ENCODE results near the gene TCOF1.

TCOF1 gene

DNA sequence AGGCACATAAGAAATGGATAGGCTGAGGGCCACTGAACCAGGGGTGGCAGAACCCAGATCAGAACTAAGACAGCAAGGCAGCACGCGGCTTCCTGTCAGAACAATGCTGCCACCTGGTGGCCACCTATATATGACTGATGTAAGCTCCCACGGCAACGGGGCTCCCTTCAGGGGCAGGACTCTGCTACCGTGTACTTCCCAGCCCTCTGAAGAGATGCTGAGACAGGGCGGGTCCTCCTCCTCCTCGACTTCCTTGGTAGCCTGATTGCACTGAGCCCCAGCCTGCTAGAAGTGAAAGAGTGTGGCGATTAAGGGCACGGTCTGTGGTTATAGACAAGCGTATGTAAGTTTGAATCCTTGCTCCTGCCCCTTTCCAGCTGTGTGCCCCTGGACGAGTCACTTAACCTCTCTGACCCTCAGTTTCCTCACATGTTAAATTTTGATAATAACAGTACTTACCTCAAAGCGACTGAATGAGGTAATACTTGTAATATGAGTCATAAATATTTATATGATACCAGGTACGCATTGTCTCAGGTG lies 78.7 kb downstream of the TCOF1 start:
- Histone ChIP-seq H3K36me3 (peaks cover 5% of the 10 kb centered on the region; the same call in 1 of the 2 replicates), H3K27me3 (no peaks in the 10 kb centered on the region)

GRCh38 chr5:150438873-150439546 lies 81.5 kb downstream of the TCOF1 start:
- Histone ChIP-seq H3K9ac (no peak overlapping the region), H3K27ac (no peak overlapping the region), H3K9me3 (no peaks in the 10 kb centered on the region), H3K4me2 (no peak overlapping the region), H3K36me3 (peaks cover 21% of the 10 kb centered on the region), H4K20me1 (peaks cover 34% of the 10 kb centered on the region), H3K4me1 (peaks cover 37% of the 10 kb centered on the region), H3K4me3 (no peak overlapping the region), H3K27me3 (no peaks in the 10 kb centered on the region)
- TF ChIP-seq Cebpa-rat (IDR thresholded peaks at IDR 0.05) = no peak

More for the DNA sequence above, 78.7 kb downstream of the TCOF1 start:
- peaks cover 36% of the 10 kb centered on the region for H3K4me1 ChIP-seq
- TF ChIP-seq Cebpa-rat (IDR thresholded peaks at IDR 0.05) = no peak
- H3K9me3 ChIP-seq = no peaks in the 10 kb centered on the region
- H3K4me3 ChIP-seq = no peak overlapping the region
- H3K4me2 ChIP-seq = peak overlapping the region; percentile 42
- no peak overlapping the region; the same call in 1 of the 2 replicates for H3K9ac ChIP-seq
- no peak overlapping the region for H3K27ac ChIP-seq
- H4K20me1 ChIP-seq = peaks cover 6% of the 10 kb centered on the region

DNA sequence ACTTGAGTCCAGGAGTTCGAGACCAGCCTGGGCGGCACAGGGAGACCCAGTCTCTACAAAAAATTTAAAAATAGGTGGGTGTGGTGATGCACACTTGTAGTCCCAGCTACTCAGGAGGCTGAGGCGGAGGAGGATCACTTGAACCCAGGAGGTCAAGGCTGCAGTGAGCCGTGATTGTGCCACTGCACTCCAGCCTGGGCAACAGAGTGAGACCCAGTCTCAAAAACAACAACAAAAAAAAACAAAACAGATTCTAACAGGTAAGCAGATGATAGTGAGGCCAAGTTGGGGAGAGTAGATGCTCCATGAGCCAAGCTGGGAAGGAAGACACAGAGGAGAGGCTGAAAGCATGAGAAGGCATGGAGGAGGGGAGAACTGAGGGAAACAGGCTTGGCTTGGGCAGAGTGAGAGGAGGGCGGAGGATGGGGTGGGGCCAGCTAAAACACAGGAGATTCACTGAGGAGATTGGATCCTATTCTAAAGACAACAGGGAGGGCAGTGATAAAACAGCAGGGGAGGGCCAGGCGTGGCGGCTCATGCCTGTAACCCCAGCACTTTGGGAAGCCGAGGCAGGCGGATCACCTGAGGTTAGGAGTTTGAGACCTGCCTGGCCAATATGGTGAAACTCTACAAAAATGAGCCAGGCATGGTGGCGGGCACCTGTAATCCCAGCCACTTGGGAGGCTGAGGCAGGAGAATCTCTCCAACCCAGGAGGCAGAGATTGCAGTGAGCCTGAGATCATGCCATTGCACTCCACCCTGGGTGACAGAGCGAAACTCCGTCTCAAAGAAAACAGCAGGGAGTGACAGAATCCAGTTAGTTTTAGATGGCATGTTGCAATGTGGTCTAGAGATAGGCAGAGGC lies 83.7 kb downstream of the TCOF1 start:
- H3K9ac ChIP-seq = no peak overlapping the region
- no peak for TF ChIP-seq Cebpa-rat (IDR thresholded peaks at IDR 0.05)
- peaks cover 55% of the 10 kb centered on the region for H4K20me1 ChIP-seq
- peak overlapping the region; percentile 62 for H3K4me2 ChIP-seq
- peaks cover 43% of the 10 kb centered on the region for H3K36me3 ChIP-seq
- H3K9me3 ChIP-seq = no peaks in the 10 kb centered on the region
- H3K4me1 ChIP-seq = peaks cover 53% of the 10 kb centered on the region
- no peak overlapping the region for H3K4me3 ChIP-seq
- no peaks in the 10 kb centered on the region for H3K27me3 ChIP-seq
- H3K27ac ChIP-seq = peak overlapping the region; percentile 39; the same call in 1 of the 2 replicates

DNA sequence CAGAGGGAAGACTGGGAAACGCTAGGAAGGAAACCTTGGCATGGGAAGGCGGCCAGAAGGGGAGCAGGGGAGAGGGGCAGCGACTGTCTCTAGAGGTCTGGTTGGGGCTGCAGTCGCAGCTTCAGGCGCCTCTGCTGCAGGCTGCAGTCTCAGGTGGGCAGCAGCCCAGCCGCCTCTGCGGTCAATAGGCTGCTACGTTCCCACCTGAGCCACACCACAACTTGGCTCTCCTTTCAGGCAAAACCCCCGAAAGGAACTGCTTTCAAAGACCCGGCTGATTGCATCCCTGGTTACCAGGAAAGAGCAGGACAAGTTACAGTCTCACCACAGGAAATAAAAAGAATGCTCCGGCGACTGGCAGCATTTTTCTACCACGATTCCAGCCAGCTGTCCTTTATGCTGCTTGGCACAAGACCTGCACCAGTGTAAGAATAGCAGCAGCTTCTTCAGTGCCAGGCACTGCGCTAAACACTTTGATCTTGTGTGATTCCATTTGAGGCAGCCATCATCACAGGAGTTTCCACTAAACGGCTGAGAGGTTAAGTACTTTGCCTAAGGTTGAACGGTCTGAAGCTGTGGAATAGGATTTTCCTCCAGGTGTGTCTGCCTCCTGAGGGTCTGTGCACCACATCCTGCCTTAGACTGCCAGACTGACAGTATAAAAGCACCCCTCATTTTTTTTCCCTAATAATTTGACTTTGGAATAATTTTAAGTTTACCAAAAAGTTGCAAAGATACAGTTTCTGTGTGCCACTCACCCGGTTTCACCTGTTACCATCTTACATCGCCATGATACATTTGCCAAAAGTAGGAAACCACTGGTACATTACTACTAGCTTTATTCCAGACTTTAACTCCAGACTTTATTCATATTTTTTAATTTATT lies 84.6 kb downstream of the TCOF1 start:
- Histone ChIP-seq H3K4me2 (peak overlapping the region; percentile 62), H3K4me3 (no peak overlapping the region), H3K9ac (peak overlapping the region; percentile 45; the same call in 1 of the 2 replicates), H3K27ac (peak overlapping the region; percentile 39), H3K9me3 (no peaks in the 10 kb centered on the region), H3K27me3 (no peaks in the 10 kb centered on the region), H3K4me1 (peaks cover 56% of the 10 kb centered on the region), H3K36me3 (peaks cover 51% of the 10 kb centered on the region), H4K20me1 (peaks cover 64% of the 10 kb centered on the region)
- TF ChIP-seq Cebpa-rat (IDR thresholded peaks at IDR 0.05) = no peak

GRCh38 chr5:150442699-150443080 lies 85.2 kb downstream of the TCOF1 start:
- Histone ChIP-seq H3K4me2 (peak overlapping the region; percentile 62), H3K36me3 (peaks cover 58% of the 10 kb centered on the region), H3K9me3 (no peaks in the 10 kb centered on the region), H3K9ac (peak overlapping the region; percentile 45; the same call in 1 of the 2 replicates), H3K27me3 (no peaks in the 10 kb centered on the region), H3K27ac (peak overlapping the region; percentile 39; the same call in 1 of the 2 replicates), H3K4me1 (peaks cover 62% of the 10 kb centered on the region), H3K4me3 (no peak overlapping the region), H4K20me1 (peaks cover 70% of the 10 kb centered on the region)
- TF ChIP-seq Cebpa-rat (IDR thresholded peaks at IDR 0.05) = 0 out of 2 replicates have a peak, but pooled peaks have one; percentile 37

- TF ChIP-seq Cebpa-rat (IDR thresholded peaks at IDR 0.05) = no peak
- H4K20me1 ChIP-seq = peaks cover 78% of the 10 kb centered on the region
- peaks cover 70% of the 10 kb centered on the region for H3K4me1 ChIP-seq
- H3K9ac ChIP-seq = peak overlapping the region; percentile 23; the same call in 1 of the 2 replicates
- H3K27ac ChIP-seq = no peak overlapping the region
- peaks cover 66% of the 10 kb centered on the region for H3K36me3 ChIP-seq
- no peaks in the 10 kb centered on the region for H3K9me3 ChIP-seq
- peak overlapping the region; percentile 20 for H3K4me2 ChIP-seq
- H3K4me3 ChIP-seq = no peak overlapping the region
- no peaks in the 10 kb centered on the region for H3K27me3 ChIP-seq
Observed at GRCh38 chr5:150443242-150444075, 86.0 kb downstream of the TCOF1 start.

GRCh38 chr5:150444770-150445169 lies 87.3 kb downstream of the TCOF1 start:
- peaks cover 88% of the 10 kb centered on the region for H4K20me1 ChIP-seq
- TF ChIP-seq Cebpa-rat (IDR thresholded peaks at IDR 0.05) = no peak
- H3K9me3 ChIP-seq = no peaks in the 10 kb centered on the region
- no peak overlapping the region for H3K27ac ChIP-seq
- no peaks in the 10 kb centered on the region for H3K27me3 ChIP-seq
- H3K4me3 ChIP-seq = no peak overlapping the region
- no peak overlapping the region for H3K4me2 ChIP-seq
- peaks cover 70% of the 10 kb centered on the region for H3K4me1 ChIP-seq
- peaks cover 70% of the 10 kb centered on the region for H3K36me3 ChIP-seq
- peak overlapping the region; percentile 23; the same call in 1 of the 2 replicates for H3K9ac ChIP-seq

- 0 out of 2 replicates have a peak overlapping the region, but pooled peaks have one; percentile 6 for H3K27ac ChIP-seq
Observed at GRCh38 chr5:150446088-150446487, 88.6 kb downstream of the TCOF1 start.

More at GRCh38 chr5:150446088-150446487, 88.6 kb downstream of the TCOF1 start:
- H4K20me1 ChIP-seq = peaks cover 83% of the 10 kb centered on the region
- no peak for TF ChIP-seq Cebpa-rat (IDR thresholded peaks at IDR 0.05)
- no peak overlapping the region; the same call in 1 of the 2 replicates for H3K4me3 ChIP-seq
- H3K9ac ChIP-seq = no peak overlapping the region
- peaks cover 65% of the 10 kb centered on the region for H3K36me3 ChIP-seq
- peak overlapping the region; percentile 97 for H3K4me2 ChIP-seq
- no peaks in the 10 kb centered on the region for H3K27me3 ChIP-seq
- no peaks in the 10 kb centered on the region; the same call in 1 of the 2 replicates for H3K9me3 ChIP-seq
- H3K4me1 ChIP-seq = peaks cover 70% of the 10 kb centered on the region

Measured in BLaER1 (cell line).